PFSK-1 (cell line): ENCODE data around the gene FJX1. TPM values are rescaled to one million over a fixed set of nuclear protein-coding genes. Genes with fewer than 3 reads are reported as not detected.
A peak's percentile ranks its signal among the peaks of the same experiment; 100 is the strongest.

Experiments used
- FOXP2 ChIP-seq: optimal IDR thresholded peaks from 2 replicates; pipeline ENCODE3; 2011; ENCODE audit warnings: borderline replicate concordance, control low read depth, inconsistent platforms; ENCODE audit not compliant: insufficient read depth; ENCODE audit errors: extremely low read length, extremely low read depth
- POLR2AphosphoS5 ChIP-seq: IDR thresholded peaks from 2 replicates; pipeline ENCODE4 v1.6.1; 2012; ENCODE audit warnings: low read depth, mild to moderate bottlenecking, control low read depth, low read length, moderate library complexity
- REST ChIP-seq, 2 experiments: IDR thresholded peaks; 2 replicates each; pipeline versions ENCODE4 v1.6.1 to v1.8.0; 2011 to 2012; ENCODE audit warnings: low read depth in 2 of 2, low read length in 2 of 2, control low read depth in 1 of 2, inconsistent platforms in 1 of 2, mild to moderate bottlenecking in 1 of 2, moderate library complexity in 1 of 2; ENCODE audit not compliant: insufficient read depth in 1 of 2
- SIN3A ChIP-seq: IDR thresholded peaks from 2 replicates; pipeline ENCODE4 v1.6.1; 2012; ENCODE audit warnings: mild to moderate bottlenecking, low read length, moderate library complexity, borderline replicate concordance; ENCODE audit not compliant: insufficient read depth
- TAF1 ChIP-seq: IDR thresholded peaks from 2 replicates; pipeline ENCODE4 v1.6.1; 2012; ENCODE audit warnings: low read length, control low read depth, borderline replicate concordance; ENCODE audit not compliant: insufficient read depth
- polyA plus RNA-seq: library from polyadenylated mRNA; unstranded; fragments of >200 nt; gene quantifications from one replicate; pipeline ENCODE4 v1.2.1, GENCODE V29; 2012; ENCODE audit warnings: low read depth, missing spikeins; ENCODE audit not compliant: insufficient read length

FJX1 gene, protein sequence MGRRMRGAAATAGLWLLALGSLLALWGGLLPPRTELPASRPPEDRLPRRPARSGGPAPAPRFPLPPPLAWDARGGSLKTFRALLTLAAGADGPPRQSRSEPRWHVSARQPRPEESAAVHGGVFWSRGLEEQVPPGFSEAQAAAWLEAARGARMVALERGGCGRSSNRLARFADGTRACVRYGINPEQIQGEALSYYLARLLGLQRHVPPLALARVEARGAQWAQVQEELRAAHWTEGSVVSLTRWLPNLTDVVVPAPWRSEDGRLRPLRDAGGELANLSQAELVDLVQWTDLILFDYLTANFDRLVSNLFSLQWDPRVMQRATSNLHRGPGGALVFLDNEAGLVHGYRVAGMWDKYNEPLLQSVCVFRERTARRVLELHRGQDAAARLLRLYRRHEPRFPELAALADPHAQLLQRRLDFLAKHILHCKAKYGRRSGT
- 33.4 TPM for polyA plus RNA-seq

DNA sequence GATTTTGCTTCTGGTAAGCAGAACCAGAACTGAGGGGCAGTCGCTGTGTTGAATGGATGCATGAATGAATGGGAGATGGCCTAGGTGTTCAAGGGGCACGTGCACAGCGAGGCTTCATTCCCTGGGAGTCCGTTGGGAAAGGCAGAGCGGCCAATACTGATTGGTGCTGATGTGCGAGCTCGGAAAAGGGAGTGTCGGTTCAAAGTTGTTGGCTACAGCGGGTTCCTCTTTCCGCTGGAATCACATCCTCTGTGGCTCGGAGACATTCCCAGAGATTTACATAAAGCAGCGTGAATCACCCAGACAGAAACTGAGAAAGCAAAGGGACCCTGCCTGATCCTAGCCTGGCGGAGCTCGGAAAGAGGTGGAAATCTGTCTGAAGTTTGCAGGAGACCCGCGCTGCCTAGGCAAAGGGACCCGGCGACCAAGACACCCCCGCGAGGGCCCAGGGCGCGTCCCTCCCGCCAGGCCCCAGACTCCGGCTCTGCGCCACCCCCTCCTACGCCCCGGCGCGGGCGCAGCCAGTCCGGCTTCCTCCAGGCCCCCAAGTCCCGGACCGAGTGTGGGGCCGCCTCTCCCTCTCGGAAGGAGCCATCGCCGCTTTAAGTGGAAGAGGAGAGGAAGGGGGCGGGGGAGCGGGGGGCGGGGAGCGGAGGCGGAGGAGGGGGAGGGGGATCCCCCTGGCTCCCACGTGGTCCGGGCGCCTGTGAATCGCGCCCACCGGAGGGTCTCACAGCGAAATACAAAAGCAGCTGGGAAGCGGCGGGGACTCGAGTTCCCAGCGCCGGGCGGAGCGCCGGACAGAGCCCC, at the start of gene FJX1:
TSS of gene FJX1 (plus strand) at position 774 of the 810 bp plus-strand sequence. CDS start 177 bp downstream, outside the sequence.
- peak; percentile 77; the same call in 1 of the 2 replicates for TF ChIP-seq SIN3A
- TF ChIP-seq REST (IDR thresholded peaks at IDR 0.05; ENCODE audit: insufficient read depth in 1 of 2, low read depth in 2 of 2, low read length in 2 of 2), result peak in 1 of 2 experiments; percentile 33; a peak in 1 of 4 replicates
- TF ChIP-seq POLR2AphosphoS5, result peak; percentile 38
- TF ChIP-seq FOXP2, result peak; percentile 9
- TF ChIP-seq TAF1, result peak; percentile 40; the same call in 1 of the 2 replicates

GRCh38 chr11:35571696-35572095, 46.6 kb upstream of the FJX1 start:
- no peak for TF ChIP-seq TAF1
- no peak for TF ChIP-seq SIN3A
- no peak for TF ChIP-seq POLR2AphosphoS5
- no peak for TF ChIP-seq REST (IDR thresholded peaks at IDR 0.05; ENCODE audit: insufficient read depth in 1 of 2, low read depth in 2 of 2, low read length in 2 of 2)
- no peak for TF ChIP-seq FOXP2

DNA sequence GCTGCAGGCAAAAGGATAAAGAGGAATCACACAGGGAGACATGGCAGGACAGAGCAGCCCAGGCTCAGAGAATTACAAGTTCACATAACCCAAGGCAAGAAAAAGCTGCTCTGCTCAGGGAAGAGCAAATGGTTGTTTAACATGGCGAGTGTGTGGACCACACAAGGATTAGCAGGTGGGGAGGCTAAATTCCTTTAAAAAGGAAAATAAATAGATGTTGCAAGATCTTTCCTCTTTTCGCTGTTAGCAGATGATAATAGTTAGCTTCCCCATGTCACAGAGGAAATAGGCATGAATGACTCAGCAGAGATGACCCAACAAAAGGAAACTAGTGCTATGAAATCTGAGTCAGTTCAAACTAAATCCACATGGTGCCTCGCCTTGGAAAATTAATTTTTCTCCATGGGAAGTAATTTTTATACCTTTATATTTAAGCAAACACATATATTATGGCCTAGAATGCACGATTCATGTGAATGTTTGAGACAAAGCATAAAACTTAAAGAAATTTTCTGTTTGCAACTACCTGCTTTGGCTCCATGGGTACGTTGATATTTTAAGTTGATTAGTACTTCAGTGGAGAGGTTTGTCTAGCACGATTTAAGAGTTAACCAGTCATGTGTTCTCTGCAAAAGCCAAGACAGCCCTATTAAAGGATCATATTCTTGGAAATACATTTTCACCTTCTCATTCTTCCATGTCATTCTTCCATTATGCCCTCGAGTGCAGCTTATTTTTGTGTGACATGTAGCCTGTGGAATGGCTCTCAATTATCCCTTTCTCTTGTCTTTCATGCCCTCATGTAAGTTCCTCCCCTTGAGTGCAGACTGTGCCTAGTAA, 38.5 kb upstream of the FJX1 start:
- peak; percentile 63; the same call in 1 of the 2 replicates for TF ChIP-seq SIN3A
- TF ChIP-seq FOXP2, result no peak
- TF ChIP-seq REST (IDR thresholded peaks at IDR 0.05; ENCODE audit: insufficient read depth in 1 of 2, low read depth in 2 of 2, low read length in 2 of 2), result 0 out of 4 replicates have a peak, but pooled peaks of 1 of the 2 experiments have one; percentile 19
- TF ChIP-seq POLR2AphosphoS5, result no peak
- 0 out of 2 replicates have a peak, but pooled peaks have one; percentile 14 for TF ChIP-seq TAF1

DNA sequence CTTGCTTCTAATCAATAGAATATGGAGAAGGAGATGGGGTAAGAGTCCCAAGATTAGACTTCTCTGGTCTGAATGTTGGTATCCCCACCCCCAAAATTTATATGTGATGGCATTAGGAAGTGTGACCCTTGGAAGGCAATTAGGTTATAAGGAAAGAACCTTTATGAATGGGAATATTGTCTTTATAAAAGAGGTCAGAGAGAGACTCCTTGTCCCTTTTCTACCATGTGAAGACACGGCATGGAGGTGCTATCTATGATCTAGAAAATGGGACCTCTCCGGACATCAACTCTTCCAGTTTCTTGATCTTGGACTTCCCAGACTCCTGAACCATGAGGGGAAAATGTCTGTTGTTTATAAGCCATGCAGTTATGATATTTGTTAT, 37.9 kb upstream of the FJX1 start:
- TF ChIP-seq SIN3A (no peak), TAF1 (no peak), FOXP2 (no peak), REST (IDR thresholded peaks at IDR 0.05; ENCODE audit: insufficient read depth in 1 of 2, low read depth in 2 of 2, low read length in 2 of 2) (no peak), POLR2AphosphoS5 (no peak)
